Activated CD8-positive, alpha-beta memory T cell treated with anti-CD3 and anti-CD28 coated beads for 4 hours (primary cell): ENCODE results near the gene TLR5.

Experiments
- DNase-seq, 2 donors: peaks; one replicate each; pipeline ENCODE4 v3.0.0-alpha.2; 2020; ENCODE audit warnings: low read depth in 2 of 2

TLR5 gene

DNA sequence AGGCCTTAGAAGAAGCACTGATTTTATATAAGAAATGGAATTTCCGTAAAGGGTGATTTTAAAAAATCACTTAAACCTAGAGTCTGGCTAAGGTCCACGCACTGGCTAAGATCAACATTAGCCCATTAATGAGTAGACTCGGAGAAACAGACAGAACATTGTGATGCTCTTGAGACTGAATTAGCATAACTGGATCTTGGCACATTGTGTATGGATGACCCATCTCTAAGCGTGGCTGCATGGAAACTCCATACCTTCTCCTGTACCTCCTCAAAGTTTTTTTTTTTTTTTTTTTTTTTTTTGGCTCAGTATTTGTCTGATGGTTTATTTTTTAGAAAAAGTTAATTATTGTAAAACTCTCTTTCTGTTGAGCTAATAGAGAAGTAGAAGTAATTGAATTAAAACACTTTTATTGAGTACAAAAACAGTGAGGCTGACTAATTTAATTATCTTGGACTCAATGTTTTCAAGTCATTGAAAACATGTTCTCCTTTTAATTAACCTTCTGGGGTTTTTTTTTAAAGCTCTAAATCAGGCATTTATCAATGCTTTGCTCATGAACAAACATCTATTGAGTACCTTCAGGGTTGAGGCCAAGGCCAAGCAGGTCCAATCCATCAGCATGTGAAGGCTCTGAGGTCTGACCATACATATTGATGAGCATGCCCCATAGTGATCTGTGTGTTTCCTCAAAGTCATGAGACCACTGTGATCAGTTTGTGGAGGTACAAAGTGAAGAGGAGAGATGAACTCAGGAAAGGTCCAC, 74.0 kb downstream of the TLR5 start:
- DNase-seq = no peak

DNA sequence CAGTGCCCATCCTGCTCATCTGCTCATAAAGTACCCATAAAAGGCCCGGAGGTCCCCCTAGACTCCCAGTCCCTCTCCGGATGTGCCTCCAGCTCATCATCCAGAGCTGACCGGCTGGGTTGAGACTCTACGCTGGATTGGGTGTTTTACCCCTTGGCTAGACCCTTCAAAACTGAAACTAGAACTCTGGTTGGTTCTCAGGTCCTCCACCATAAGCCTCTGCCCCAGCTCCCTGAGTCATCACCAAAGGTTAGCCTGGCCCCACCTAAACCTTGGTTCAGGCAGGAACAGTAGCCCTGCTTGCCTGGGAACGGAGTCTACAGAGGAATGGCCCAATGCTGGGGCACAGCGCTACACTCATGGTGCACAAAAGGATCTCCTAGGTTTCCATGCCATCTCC, 75.1 kb downstream of the TLR5 start:
- no peak for DNase-seq

DNA sequence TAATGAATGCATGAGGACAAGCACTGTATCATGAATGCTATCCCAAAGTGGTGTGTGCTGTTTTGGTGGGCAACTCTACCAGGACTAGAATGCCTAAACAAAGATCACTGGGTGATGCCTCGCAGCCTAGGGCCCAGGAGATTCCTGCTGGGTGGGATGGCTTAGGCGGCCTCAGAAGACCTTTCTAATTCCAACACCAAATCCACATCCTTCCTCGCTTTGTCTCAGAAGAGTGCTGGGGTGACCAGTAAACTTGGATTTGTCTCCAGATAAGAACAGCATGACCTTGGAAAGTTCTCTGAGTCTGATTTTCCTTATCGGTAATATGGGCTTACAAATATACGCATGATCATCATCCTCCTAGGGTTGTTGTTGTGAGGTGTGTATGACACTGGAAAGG, 76.6 kb downstream of the TLR5 start:
- DNase-seq = no peak

DNA sequence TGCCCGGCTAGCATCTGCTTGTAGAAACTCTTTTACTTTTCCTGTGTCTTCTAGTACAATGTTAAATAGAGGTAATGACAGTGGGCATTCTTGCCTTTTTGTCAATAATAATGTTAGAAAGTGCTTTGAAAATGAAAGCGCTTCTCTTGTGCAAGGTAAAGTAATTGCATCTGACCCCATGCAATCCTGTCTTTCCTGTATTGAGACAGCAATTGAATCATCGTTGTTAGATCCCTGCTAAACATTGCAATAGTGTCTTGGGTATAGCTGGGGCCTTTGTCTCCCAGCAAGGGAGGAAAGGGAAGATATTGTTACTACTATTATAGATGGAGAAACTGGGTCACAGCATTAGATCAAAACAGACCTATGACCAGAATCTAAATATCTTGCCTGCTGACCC, 80.9 kb downstream of the TLR5 start:
- DNase-seq = no peak

DNA sequence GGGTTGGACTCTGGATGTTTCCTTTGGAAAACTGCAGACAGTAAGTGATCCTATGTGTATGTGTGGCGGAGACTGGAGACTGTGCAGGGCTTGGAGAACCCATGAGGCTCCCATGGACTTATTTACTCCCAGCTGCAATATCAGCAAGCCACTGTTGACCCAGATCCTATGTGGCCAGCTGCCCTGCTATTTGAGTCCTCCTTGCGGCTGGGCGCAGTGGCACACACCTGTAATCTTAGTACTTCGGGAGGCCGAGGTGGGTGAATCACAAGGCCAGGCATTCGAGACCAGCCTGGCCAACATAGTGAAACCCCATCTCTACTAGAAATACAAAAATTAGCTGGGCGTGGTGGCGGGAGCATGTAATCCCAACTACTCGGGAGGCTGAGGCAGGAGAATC, 83.5 kb downstream of the TLR5 start:
- no peak for DNase-seq
